HepG2 (cell line): ENCODE measurements around the gene SERTM2. TPM values are rescaled to one million over a fixed set of nuclear protein-coding genes. Genes with fewer than 3 reads are reported as not detected.
A peak's percentile ranks its signal among the peaks of the same experiment; 100 is the strongest.

ENCODE experiments used
- ATAC-seq: fragments of 200-7000 bp; cut with Tn5 transposase; 3 replicates; pipeline ENCODE4 v1.9.1; 2020; ENCODE audit warnings: mild to moderate bottlenecking, moderate library complexity
- BruUV-seq: library from RNA; stranded (reverse); fragments of 400-500 nt; replicated peaks from 2 replicates; lab custom pipeline; 2021; lab: Mats Ljungman, UMichigan
- CTCF ChIA-PET: fragments of 300-600 bp; formaldehyde crosslinking; extraction: SDS; loops from one replicate; lab custom pipeline; 2021; ENCODE audit warnings: low total read pairs, inconsistent platforms, low intra/inter-chr PET ratio; lab: Yijun Ruan, JAX
- POLR2A ChIA-PET: fragments of 350-600 bp; sonication (Branson Sonifier 250); formaldehyde crosslinking; loops from one replicate; lab custom pipeline; 2020; ENCODE audit warnings: antibody characterized with exemption, inconsistent platforms; lab: Yijun Ruan, JAX
- DNase-seq: peaks from one replicate; pipeline ENCODE4 v3.0.0-alpha.2; 2015; ENCODE audit warnings: low spot score
- FAIRE-seq: peaks from 3 replicates; lab custom pipeline; 2011; peaks lifted over from hg19 to GRCh38; lab: Jason Lieb, UNC
- H2AFZ ChIP-seq: one replicate; pipeline ENCODE4 v1.6.1; 2011; ENCODE audit warnings: low read length, inconsistent platforms
- H3K27ac ChIP-seq: fragments of 300-600 bp; 3 replicates; pipeline ENCODE4 v1.8.0; 2011; ENCODE audit warnings: mixed run types, mild to moderate bottlenecking, mixed read lengths, low read length, inconsistent platforms; ENCODE audit not compliant: insufficient read depth; ENCODE audit errors: extremely low read length
- H3K27me3 ChIP-seq, 2 experiments: fragments of 200-600 bp in 1 of 2; 2 replicates in 1 of 2; 3 replicates in 1 of 2; pipeline versions ENCODE4 v1.6.0 to v1.8.0; 2011; ENCODE audit warnings: low read length in 2 of 2, mild to moderate bottlenecking in 2 of 2, moderate library complexity in 2 of 2, inconsistent platforms in 1 of 2; ENCODE audit not compliant: insufficient read depth in 2 of 2, control insufficient read depth in 1 of 2
- H3K36me3 ChIP-seq, 2 experiments: fragments of 200-600 bp in 1 of 2; replicated peaks in 1 of 2; 2 replicates in 1 of 2; 3 replicates in 1 of 2; pipeline versions ENCODE4 v1.5.1 to v1.8.0; 2011; ENCODE audit warnings: low read length in 2 of 2, inconsistent platforms in 1 of 2; ENCODE audit not compliant: insufficient read depth in 2 of 2, control insufficient read depth in 1 of 2
- H3K4me1 ChIP-seq: 2 replicates; pipeline ENCODE4 v1.5.1; 2012; ENCODE audit warnings: low read length, inconsistent platforms; ENCODE audit not compliant: insufficient read depth
- H3K4me2 ChIP-seq: 2 replicates; pipeline ENCODE4 v1.6.0; 2011; ENCODE audit warnings: low read depth, low read length, inconsistent platforms
- H3K4me3 ChIP-seq, 3 experiments: fragments of 200-600 bp in 1 of 3; sonication (generic), shearing (Covaris generic) in 1 of 3; replicated peaks in 1 of 3; 2 replicates each; pipeline ENCODE4 v1.5.1; 2011 to 2016; ENCODE audit warnings: low read length in 3 of 3, inconsistent platforms in 2 of 3, low read depth in 2 of 3, mild to moderate bottlenecking in 2 of 3, control low read depth in 1 of 3, mixed read lengths in 1 of 3; ENCODE audit not compliant: insufficient read depth in 1 of 3
- H3K79me2 ChIP-seq: one replicate; pipeline ENCODE4 v1.6.1; 2011; ENCODE audit warnings: low read length, inconsistent platforms; ENCODE audit not compliant: insufficient read depth
- H3K9ac ChIP-seq: 2 replicates; pipeline ENCODE4 v1.6.0; 2011; ENCODE audit warnings: mild to moderate bottlenecking, low read depth, low read length, inconsistent platforms; ENCODE audit not compliant: insufficient read depth
- H3K9me3 ChIP-seq: 2 replicates; pipeline ENCODE4 v1.5.1; 2012; ENCODE audit warnings: mild to moderate bottlenecking, low read length
- H4K20me1 ChIP-seq: 2 replicates; pipeline ENCODE4 v1.6.0; 2011; ENCODE audit warnings: inconsistent platforms, mild to moderate bottlenecking, low read length, moderate library complexity; ENCODE audit not compliant: insufficient read depth
- ATRX ChIP-seq: sonication (generic); formaldehyde crosslinking; IDR thresholded peaks from 2 replicates; pipeline ENCODE4 v1.4.0; 2020; ENCODE audit warnings: missing genetic modification reagents, borderline replicate concordance
- CTCF ChIP-seq: sonication (generic); formaldehyde crosslinking; IDR thresholded peaks from 2 replicates; pipeline ENCODE4 v1.5.0; 2020; ENCODE audit warnings: mild to moderate bottlenecking, missing genetic modification reagents, moderate library complexity
- FOSL1 ChIP-seq: sonication (generic); formaldehyde crosslinking; IDR thresholded peaks from 2 replicates; pipeline ENCODE4 v1.9.0; 2021; ENCODE audit warnings: missing genetic modification reagents, borderline replicate concordance
- HES4 ChIP-seq: sonication (generic); formaldehyde crosslinking; IDR thresholded peaks from 2 replicates; pipeline ENCODE4 v1.9.0; 2021; ENCODE audit warnings: mild to moderate bottlenecking, missing genetic modification reagents, borderline replicate concordance
- KLF9 ChIP-seq: IDR thresholded peaks from 2 replicates; pipeline ENCODE4 v1.6.1; 2016; ENCODE audit warnings: low read depth
- NFRKB ChIP-seq: fragments of 450-650 bp; IDR thresholded peaks from 2 replicates; pipeline ENCODE4 v1.6.1; 2017
- NR1H2 ChIP-seq: sonication (generic); formaldehyde crosslinking; IDR thresholded peaks from 2 replicates; pipeline ENCODE4 v1.8.1; 2022; ENCODE audit warnings: low read depth, missing genetic modification reagents, borderline replicate concordance
- PLRG1 ChIP-seq: fragments of 450-650 bp; conservative IDR thresholded peaks from 2 replicates; pipeline ENCODE4 v1.6.1; 2016
- STAG1 ChIP-seq: sonication (generic); formaldehyde crosslinking; IDR thresholded peaks from 2 replicates; pipeline ENCODE4 v1.4.0; 2020; ENCODE audit warnings: missing genetic modification reagents
- ZNF343 ChIP-seq: sonication (generic); formaldehyde crosslinking; IDR thresholded peaks from 2 replicates; pipeline ENCODE4 v1.4.0; 2020; ENCODE audit warnings: mild to moderate bottlenecking, missing genetic modification reagents
- ZNF557 ChIP-seq: sonication (generic); formaldehyde crosslinking; IDR thresholded peaks from 2 replicates; pipeline ENCODE4 v1.4.0; 2020; ENCODE audit warnings: missing genetic modification reagents
- ZNF773 ChIP-seq: sonication (generic); formaldehyde crosslinking; IDR thresholded peaks from 2 replicates; pipeline ENCODE4 v1.4.0; 2020; ENCODE audit warnings: missing genetic modification reagents, borderline replicate concordance
- WGBS: methylation state at CpG from one replicate; pipeline ENCODE4 v1.1.6; 2017; ENCODE audit warnings: low lambda C conversion rate; 5-methylcytosine and 5-hydroxymethylcytosine counted together
- in situ Hi-C: cut with HindIII; loops from 2 replicates; pipeline ENCODE4 v1.10.0; 2017; ENCODE audit warnings: low pct_unique_long_range_greater_than_20kb; ENCODE audit not compliant: extremely low pct_ligation_motif_present
- intact Hi-C: fragments of 100-400 bp; cut with micrococcal nuclease; formaldehyde crosslinking; loops from one replicate; pipeline ENCODE4 v1.10.0; 2022; ENCODE audit not compliant: unreplicated experiment
- polyA plus RNA-seq, 8 experiments: library from polyadenylated mRNA; depleted of rRNA in 3 of 8; stranded (reverse) in 7 of 8; unstranded in 1 of 8; fragments of >200 nt; fragmentation: Illumina TruSeq in 4 of 8; extraction: Trizol in 4 of 8; gene quantifications; 2 replicates each; pipeline versions ENCODE4 v1.2.1 to v1.2.3, GENCODE V29; 2011 to 2016; ENCODE audit warnings: low read depth in 4 of 8, missing spikeins in 1 of 8, mixed read lengths in 1 of 8; ENCODE audit not compliant: insufficient read depth in 1 of 8
- total RNA-seq, 5 experiments: library from RNA; depleted of rRNA; stranded (reverse); fragments of >200 nt; fragmentation: Illumina TruSeq; extraction: Trizol; gene quantifications; 2 replicates each; pipeline ENCODE4 v1.2.3, GENCODE V29; 2016; ENCODE audit warnings: low read depth in 1 of 5
- TF ChIP-seq, protein P1 (sequence below): IDR thresholded peaks from 2 replicates; pipeline ENCODE4 v1.6.1; 2016; ENCODE audit warnings: missing compliant biosample characterization, missing genetic modification reagents, borderline replicate concordance
- TF ChIP-seq, protein P2 (sequence below): sonication (generic); formaldehyde crosslinking; IDR thresholded peaks from 2 replicates; pipeline ENCODE4 v1.4.0; 2020; ENCODE audit warnings: missing genetic modification reagents, borderline replicate concordance

Gene SERTM2
- total and polyA plus RNA-seq, 2 of the 13 experiments (the other 11 are each of a cell fraction or from before 2014, with no cell fraction given): not detected

GRCh38 chrX:111568354-111568753, 56.9 kb downstream of the SERTM2 start:
- in situ Hi-C loops (no loop called here), intact Hi-C loops (no loop called here)
- Histone ChIP-seq H3K27ac (no peak overlapping the region), H4K20me1 (no peaks in the 10 kb centered on the region), H3K9me3 (no peaks in the 10 kb centered on the region), H3K4me1 (no peaks in the 10 kb centered on the region), H3K36me3 (no peaks in the 10 kb centered on the region), H2AFZ (no peak overlapping the region), H3K4me2 (no peak overlapping the region), H3K4me3 (no peak overlapping the region), H3K27me3 (no peaks in the 10 kb centered on the region), H3K79me2 (no peaks in the 10 kb centered on the region), H3K9ac (no peak overlapping the region)
- TF ChIP-seq ATRX (CRISPR knock-in tag) (no peak), ZNF343 (CRISPR knock-in tag) (no peak), ZNF557 (CRISPR knock-in tag) (no peak), KLF9 (CRISPR knock-in tag) (no peak), CTCF (CRISPR knock-in tag) (peak; percentile 47), NFRKB (no peak), PLRG1 (no peak), ZNF773 (no peak), HES4 (no peak), NR1H2 (no peak), STAG1 (0 out of 2 replicates have a peak, but pooled peaks have one; percentile 6), FOSL1 (CRISPR knock-in tag) (no peak)
- TF ChIP-seq, protein P1, sequence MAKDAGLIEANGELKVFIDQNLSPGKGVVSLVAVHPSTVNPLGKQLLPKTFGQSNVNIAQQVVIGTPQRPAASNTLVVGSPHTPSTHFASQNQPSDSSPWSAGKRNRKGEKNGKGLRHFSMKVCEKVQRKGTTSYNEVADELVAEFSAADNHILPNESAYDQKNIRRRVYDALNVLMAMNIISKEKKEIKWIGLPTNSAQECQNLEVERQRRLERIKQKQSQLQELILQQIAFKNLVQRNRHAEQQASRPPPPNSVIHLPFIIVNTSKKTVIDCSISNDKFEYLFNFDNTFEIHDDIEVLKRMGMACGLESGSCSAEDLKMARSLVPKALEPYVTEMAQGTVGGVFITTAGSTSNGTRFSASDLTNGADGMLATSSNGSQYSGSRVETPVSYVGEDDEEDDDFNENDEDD (CRISPR knock-in tag): no peak
- TF ChIP-seq, protein P2, sequence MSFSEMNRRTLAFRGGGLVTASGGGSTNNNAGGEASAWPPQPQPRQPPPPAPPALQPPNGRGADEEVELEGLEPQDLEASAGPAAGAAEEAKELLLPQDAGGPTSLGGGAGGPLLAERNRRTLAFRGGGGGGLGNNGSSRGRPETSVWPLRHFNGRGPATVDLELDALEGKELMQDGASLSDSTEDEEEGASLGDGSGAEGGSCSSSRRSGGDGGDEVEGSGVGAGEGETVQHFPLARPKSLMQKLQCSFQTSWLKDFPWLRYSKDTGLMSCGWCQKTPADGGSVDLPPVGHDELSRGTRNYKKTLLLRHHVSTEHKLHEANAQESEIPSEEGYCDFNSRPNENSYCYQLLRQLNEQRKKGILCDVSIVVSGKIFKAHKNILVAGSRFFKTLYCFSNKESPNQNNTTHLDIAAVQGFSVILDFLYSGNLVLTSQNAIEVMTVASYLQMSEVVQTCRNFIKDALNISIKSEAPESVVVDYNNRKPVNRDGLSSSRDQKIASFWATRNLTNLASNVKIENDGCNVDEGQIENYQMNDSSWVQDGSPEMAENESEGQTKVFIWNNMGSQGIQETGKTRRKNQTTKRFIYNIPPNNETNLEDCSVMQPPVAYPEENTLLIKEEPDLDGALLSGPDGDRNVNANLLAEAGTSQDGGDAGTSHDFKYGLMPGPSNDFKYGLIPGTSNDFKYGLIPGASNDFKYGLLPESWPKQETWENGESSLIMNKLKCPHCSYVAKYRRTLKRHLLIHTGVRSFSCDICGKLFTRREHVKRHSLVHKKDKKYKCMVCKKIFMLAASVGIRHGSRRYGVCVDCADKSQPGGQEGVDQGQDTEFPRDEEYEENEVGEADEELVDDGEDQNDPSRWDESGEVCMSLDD (CRISPR knock-in tag): no peak
- DNase-seq: peak; percentile 0
- WGBS: 30% methylated on average over 4 of the region's 4 CpGs
- no TSS peak for BruUV-seq
- peak; percentile 52 for FAIRE-seq
- POLR2A ChIA-PET: no interaction called here
- CTCF ChIA-PET: no interaction called here
- ATAC-seq: peak; percentile 86
